BLaER1 treated with 17β-estradiol and CSF1 and Interleukin-3, amounts not matched to agents 10 nM and 100 nM (cell line): ENCODE measurements around the gene ZCCHC24.
A peak's percentile ranks its signal among the peaks of the same experiment; 100 is the strongest.

ENCODE experiments used
- H3K27ac ChIP-seq, 11 experiments: shearing (Covaris generic); formaldehyde crosslinking; 2 replicates each; pipeline ENCODE4 v1.8.1; 2022
- H3K27me3 ChIP-seq, 11 experiments: shearing (Covaris generic); formaldehyde crosslinking; 2 replicates each; pipeline ENCODE4 v1.8.1; 2022
- H3K36me3 ChIP-seq, 11 experiments: shearing (Covaris generic); formaldehyde crosslinking; 2 replicates each; pipeline ENCODE4 v1.8.1; 2022
- H3K4me1 ChIP-seq, 10 experiments: shearing (Covaris generic); formaldehyde crosslinking; 2 replicates each; pipeline ENCODE4 v1.8.1; 2022
- H3K4me2 ChIP-seq, 11 experiments: shearing (Covaris generic); formaldehyde crosslinking; 2 replicates each; pipeline ENCODE4 v1.8.1; 2022
- H3K4me3 ChIP-seq, 10 experiments: shearing (Covaris generic); formaldehyde crosslinking; 2 replicates each; pipeline ENCODE4 v1.8.1; 2022
- H3K9ac ChIP-seq, 11 experiments: shearing (Covaris generic); formaldehyde crosslinking; 2 replicates each; pipeline ENCODE4 v1.8.1; 2022
- H3K9me3 ChIP-seq, 11 experiments: shearing (Covaris generic); formaldehyde crosslinking; replicated peaks in 1 of 11; 2 replicates each; pipeline ENCODE4 v1.8.1; 2022
- H4K20me1 ChIP-seq, 11 experiments: shearing (Covaris generic); formaldehyde crosslinking; 2 replicates each; pipeline ENCODE4 v1.8.1; 2022
- Cebpa-rat ChIP-seq, 11 experiments: shearing (Covaris generic); IDR thresholded peaks; 2 replicates each; pipeline ENCODE4 v1.8.1; 2022

The ZCCHC24 gene

DNA sequence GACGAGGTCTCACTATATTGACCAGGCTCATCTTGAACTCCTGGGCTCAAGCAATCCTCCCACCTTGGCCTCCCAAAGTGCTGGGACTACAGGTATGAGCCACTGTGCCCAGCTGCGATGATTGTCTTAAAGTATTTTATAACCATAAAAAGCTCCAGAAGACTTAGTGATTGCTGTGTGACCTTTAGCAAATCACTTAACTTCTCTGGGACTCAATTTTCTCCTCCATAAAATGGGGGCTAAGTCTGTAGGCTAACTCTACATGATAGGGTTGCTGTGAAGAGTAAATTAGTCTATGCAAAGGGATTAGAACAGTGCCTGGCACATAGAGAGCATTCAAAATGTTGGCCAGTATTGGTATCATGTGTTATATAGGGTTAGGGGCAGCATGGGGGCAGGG, 55.4 kb downstream of the ZCCHC24 start:
- peak overlapping the region in 9 of 11 experiments; percentile 18 to 77 (median 65); a peak in 17 of 22 replicates for H3K27ac ChIP-seq
- H3K27me3 ChIP-seq, result no peaks in the 10 kb centered on the region
- no peak overlapping the region for H3K4me3 ChIP-seq
- H3K36me3 ChIP-seq, result peaks cover 0 to 93% (median 48%) of the 10 kb centered on the region in 11 experiments; a peak in 14 of 22 replicates
- TF ChIP-seq Cebpa-rat (IDR thresholded peaks at IDR 0.05), result no peak
- H3K4me2 ChIP-seq, result peak overlapping the region; percentile 48 to 90 (median 76)
- no peaks in the 10 kb centered on the region for H3K9me3 ChIP-seq
- peaks cover 29 to 73% (median 61%) of the 10 kb centered on the region in 10 experiments for H3K4me1 ChIP-seq
- peaks cover 0 to 43% (median 3%) of the 10 kb centered on the region in 11 experiments; a peak in 9 of 22 replicates for H4K20me1 ChIP-seq
- peak overlapping the region in 7 of 11 experiments; percentile 20 to 53 (median 28); a peak in 11 of 22 replicates for H3K9ac ChIP-seq

- H4K20me1 ChIP-seq, result peaks cover 0 to 48% (median 3%) of the 10 kb centered on the region in 11 experiments; a peak in 9 of 22 replicates
- no peak for TF ChIP-seq Cebpa-rat (IDR thresholded peaks at IDR 0.05)
- no peaks in the 10 kb centered on the region for H3K27me3 ChIP-seq
- H3K4me2 ChIP-seq, result peak overlapping the region in 9 of 11 experiments; percentile 24 to 90 (median 76); a peak in 16 of 22 replicates
- H3K36me3 ChIP-seq, result peaks cover 0 to 84% (median 42%) of the 10 kb centered on the region in 11 experiments; a peak in 14 of 22 replicates
- peak overlapping the region in 5 of 11 experiments; percentile 10 to 69 (median 37); a peak in 7 of 22 replicates for H3K27ac ChIP-seq
- peaks cover 18 to 61% (median 46%) of the 10 kb centered on the region in 10 experiments for H3K4me1 ChIP-seq
- H3K9ac ChIP-seq, result peak overlapping the region in 4 of 11 experiments; percentile 1 to 16 (median 12); a peak in 3 of 22 replicates
- H3K9me3 ChIP-seq, result no peaks in the 10 kb centered on the region
- no peak overlapping the region for H3K4me3 ChIP-seq
These were observed 57.2 kb downstream of the ZCCHC24 start for GRCh38 chr10:79387974-79388850.

GRCh38 chr10:79387466-79387973, 57.9 kb downstream of the ZCCHC24 start:
- Histone ChIP-seq H3K4me1 (peaks cover 18 to 59% (median 42%) of the 10 kb centered on the region in 10 experiments), H3K9me3 (no peaks in the 10 kb centered on the region)
- no peak for TF ChIP-seq Cebpa-rat (IDR thresholded peaks at IDR 0.05)

GRCh38 chr10:79386637-79387465, 58.6 kb downstream of the ZCCHC24 start:
- no peak for TF ChIP-seq Cebpa-rat (IDR thresholded peaks at IDR 0.05)
- Histone ChIP-seq H3K9ac (no peak overlapping the region), H3K36me3 (peaks cover 0 to 70% (median 29%) of the 10 kb centered on the region in 11 experiments; a peak in 13 of 22 replicates)

More at GRCh38 chr10:79387466-79387973, 57.9 kb downstream of the ZCCHC24 start:
- Histone ChIP-seq H3K4me2 (peak overlapping the region in 3 of 11 experiments; percentile 67 to 87 (median 70); a peak in 2 of 22 replicates), H3K27me3 (no peaks in the 10 kb centered on the region), H3K27ac (peak overlapping the region in 3 of 11 experiments; percentile 37 to 69 (median 51); a peak in 3 of 22 replicates), H3K36me3 (peaks cover 0 to 77% (median 36%) of the 10 kb centered on the region in 11 experiments; a peak in 14 of 22 replicates), H4K20me1 (peaks cover 0 to 52% (median 5%) of the 10 kb centered on the region in 11 experiments; a peak in 10 of 22 replicates), H3K4me3 (no peak overlapping the region), H3K9ac (no peak overlapping the region)

DNA sequence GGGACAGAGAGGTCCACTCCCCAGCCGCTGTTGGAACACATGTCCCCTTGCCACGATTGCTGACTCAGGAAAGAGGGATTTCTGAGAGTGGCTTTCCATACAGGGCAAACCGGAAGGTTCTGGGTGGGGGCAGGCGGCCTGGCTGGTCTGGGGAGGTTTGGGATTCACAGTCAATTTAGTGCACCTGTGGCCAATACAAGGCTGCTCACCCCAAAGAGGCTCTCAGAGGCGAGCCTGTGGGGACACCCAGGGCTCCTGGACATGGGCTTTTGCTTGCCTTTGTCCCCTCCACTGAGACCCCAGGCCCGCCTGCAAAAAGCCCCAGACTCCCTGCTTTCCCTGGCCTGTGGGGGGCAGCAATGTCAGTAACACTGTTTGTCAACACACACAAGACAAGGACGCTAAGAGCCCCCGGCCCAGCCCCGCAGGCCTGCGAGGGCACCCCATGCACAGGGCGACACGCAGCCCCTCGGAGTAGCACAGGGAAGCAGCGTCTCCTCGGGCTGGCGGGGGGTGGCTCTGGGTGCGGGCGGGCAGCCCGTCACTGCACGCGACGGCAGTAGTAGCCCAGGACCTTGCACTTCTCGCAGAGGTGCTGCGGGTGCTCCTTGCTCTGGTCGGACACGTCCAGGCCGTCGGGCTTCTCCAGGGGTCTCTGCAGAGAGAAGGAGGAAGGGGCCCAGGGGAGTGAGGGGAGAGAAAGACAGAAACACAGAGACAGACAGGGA, 59.5 kb downstream of the ZCCHC24 start:
- H3K4me3 ChIP-seq, result no peak overlapping the region
- no peak for TF ChIP-seq Cebpa-rat (IDR thresholded peaks at IDR 0.05)
- H3K36me3 ChIP-seq, result peaks cover 0 to 62% (median 29%) of the 10 kb centered on the region in 11 experiments; a peak in 13 of 22 replicates
- H4K20me1 ChIP-seq, result peaks cover 0 to 62% (median 5%) of the 10 kb centered on the region in 11 experiments; a peak in 11 of 22 replicates
- no peak overlapping the region for H3K4me2 ChIP-seq
- H3K27ac ChIP-seq, result no peak overlapping the region
- H3K9me3 ChIP-seq, result no peaks in the 10 kb centered on the region
- peaks cover 14 to 50% (median 30%) of the 10 kb centered on the region in 10 experiments for H3K4me1 ChIP-seq
- no peak overlapping the region for H3K9ac ChIP-seq
- H3K27me3 ChIP-seq, result no peaks in the 10 kb centered on the region

More at GRCh38 chr10:79386637-79387465, 58.6 kb downstream of the ZCCHC24 start:
- Histone ChIP-seq H3K4me3 (no peak overlapping the region), H3K9me3 (no peaks in the 10 kb centered on the region), H3K4me1 (peaks cover 18 to 56% (median 38%) of the 10 kb centered on the region in 10 experiments), H3K27me3 (no peaks in the 10 kb centered on the region), H3K4me2 (peak overlapping the region in 1 of 11 experiments; percentile 70; a peak in 1 of 22 replicates), H4K20me1 (peaks cover 0 to 58% (median 5%) of the 10 kb centered on the region in 11 experiments; a peak in 11 of 22 replicates), H3K27ac (no peak overlapping the region)

DNA sequence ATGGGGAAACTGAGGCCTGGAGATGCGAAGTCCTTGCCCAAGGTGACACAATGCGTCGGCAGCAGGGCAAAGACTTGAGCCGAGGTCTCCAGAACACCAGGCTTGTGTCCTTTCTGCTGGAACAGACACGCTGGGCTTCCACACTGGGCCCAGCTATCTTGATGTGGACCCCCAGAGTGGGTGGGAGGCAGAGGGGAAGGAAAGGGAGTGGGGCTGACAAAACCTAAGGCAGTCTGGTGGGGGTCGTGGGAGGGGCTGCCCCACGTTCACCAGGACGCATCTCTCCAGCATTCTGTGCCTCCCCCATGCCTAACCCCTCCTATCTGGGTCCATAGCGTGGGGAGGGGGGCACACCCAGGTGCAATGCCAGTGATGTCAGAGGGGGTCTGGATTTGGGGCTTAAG, 60.0 kb downstream of the ZCCHC24 start:
- Histone ChIP-seq H3K4me1 (peaks cover 9 to 49% (median 25%) of the 10 kb centered on the region in 10 experiments), H3K4me2 (no peak overlapping the region)
- TF ChIP-seq Cebpa-rat (IDR thresholded peaks at IDR 0.05), result no peak

GRCh38 chr10:79384773-79385391, 60.5 kb downstream of the ZCCHC24 start:
- Histone ChIP-seq H3K27me3 (no peaks in the 10 kb centered on the region), H3K27ac (no peak overlapping the region), H3K9ac (no peak overlapping the region), H3K9me3 (no peaks in the 10 kb centered on the region), H3K36me3 (peaks cover 0 to 52% (median 25%) of the 10 kb centered on the region in 11 experiments; a peak in 13 of 22 replicates), H3K4me1 (peaks cover 4 to 48% (median 19%) of the 10 kb centered on the region in 10 experiments; a peak in 16 of 20 replicates), H3K4me3 (no peak overlapping the region), H4K20me1 (peaks cover 0 to 62% (median 5%) of the 10 kb centered on the region in 11 experiments; a peak in 11 of 22 replicates), H3K4me2 (no peak overlapping the region)
- TF ChIP-seq Cebpa-rat (IDR thresholded peaks at IDR 0.05), result no peak

More for the DNA sequence above, 60.0 kb downstream of the ZCCHC24 start:
- Histone ChIP-seq H4K20me1 (peaks cover 0 to 62% (median 5%) of the 10 kb centered on the region in 11 experiments; a peak in 11 of 22 replicates), H3K27me3 (no peaks in the 10 kb centered on the region), H3K9me3 (no peaks in the 10 kb centered on the region), H3K36me3 (peaks cover 0 to 56% (median 29%) of the 10 kb centered on the region in 11 experiments; a peak in 13 of 22 replicates), H3K9ac (no peak overlapping the region), H3K27ac (no peak overlapping the region), H3K4me3 (no peak overlapping the region)
